ENCODE data around the gene GHR. TPM values are rescaled to one million over a fixed set of nuclear protein-coding genes. Genes with fewer than 3 reads are reported as not detected.
A peak's percentile ranks its signal among the peaks of the same experiment; 100 is the strongest.

GHR gene
- total RNA-seq, 4 donors from 2014 or later: 10.9 to 14.9 (median 14.2) TPM

DNA sequence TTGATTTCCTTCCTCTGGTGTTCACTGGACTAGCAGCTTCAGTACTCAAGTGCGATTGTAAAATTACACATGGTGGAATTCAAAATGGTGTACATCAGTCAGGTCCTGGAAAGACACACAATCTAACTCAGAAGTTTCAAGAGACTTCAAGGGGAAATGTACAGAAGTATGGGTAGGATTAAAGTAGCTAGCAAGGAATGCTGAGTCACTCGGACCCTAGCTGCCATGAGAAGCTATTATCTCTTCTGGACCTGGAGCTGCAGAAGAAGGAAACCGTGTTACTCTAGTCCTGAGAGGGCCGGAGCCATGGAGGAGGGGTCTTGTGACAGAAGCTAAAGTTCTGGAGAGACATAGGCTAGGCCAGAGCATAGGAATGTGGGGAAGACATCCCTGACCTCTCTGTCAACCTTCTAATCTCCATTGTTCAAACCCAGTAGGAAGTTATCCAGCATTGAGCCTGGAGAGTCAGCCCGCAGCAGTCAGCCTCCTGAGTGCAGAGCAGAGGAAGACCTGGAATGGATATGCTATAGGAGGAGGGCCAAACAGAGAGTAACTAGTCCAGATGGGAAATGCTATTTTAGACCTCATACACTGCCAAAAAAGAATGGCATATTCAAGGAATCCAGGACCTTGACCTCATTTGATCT, 84.3 kb downstream of the GHR start:
- DNase-seq: no peak
- TF ChIP-seq CTCF (IDR thresholded peaks at IDR 0.05) (no peak), POLR2A (IDR thresholded peaks at IDR 0.05) (no peak)
- Histone ChIP-seq H3K36me3 (no peaks in the 10 kb centered on the region), H3K27me3 (no peaks in the 10 kb centered on the region), H3K4me1 (peaks cover 0 to 5% of the 10 kb centered on the region in 2 donors), H3K4me3 (replicated peaks in 1 of 3) (no peak overlapping the region), H3K27ac (no peak overlapping the region), H3K9me3 (no peaks in the 10 kb centered on the region)
- 78 to 81% methylated on average over 5 of the region's 5 CpGs for WGBS, 2 donors
- intact Hi-C loops (cut with DNase I): no loop called here

DNA sequence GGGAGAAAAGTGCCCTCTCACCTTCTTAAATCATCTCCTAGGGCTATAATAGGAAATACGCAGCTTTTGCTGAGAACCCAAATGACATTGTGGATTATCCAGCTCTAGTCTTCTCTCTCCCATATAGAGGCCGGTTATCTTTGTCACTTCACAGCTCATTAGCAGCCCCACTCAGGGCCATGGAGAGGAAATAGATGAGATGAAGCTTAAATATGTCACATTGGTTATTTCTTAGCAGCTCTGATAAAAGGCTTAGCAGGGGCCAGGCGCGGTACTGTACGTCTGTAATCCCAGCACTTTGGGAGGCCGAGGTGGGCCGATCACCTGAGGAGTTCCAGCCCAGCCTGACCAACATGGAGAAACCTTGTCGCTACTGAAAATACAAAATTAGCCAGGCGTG, 90.0 kb downstream of the GHR start:
- WGBS, 2 donors: 94 to 95% methylated on average over 9 of the region's 9 CpGs
- no peaks in the 10 kb centered on the region for H3K9me3 ChIP-seq
- peaks cover 7% of the 10 kb centered on the region in 2 donors for H3K4me1 ChIP-seq
- intact Hi-C loops (cut with DNase I): no loop called here
- no peak for TF ChIP-seq CTCF (IDR thresholded peaks at IDR 0.05)
- no peak for TF ChIP-seq POLR2A (IDR thresholded peaks at IDR 0.05)
- H3K4me3 ChIP-seq (replicated peaks in 1 of 3): no peak overlapping the region
- no peak overlapping the region for H3K27ac ChIP-seq
- no peaks in the 10 kb centered on the region for H3K36me3 ChIP-seq
- DNase-seq: no peak
- no peaks in the 10 kb centered on the region for H3K27me3 ChIP-seq

DNA sequence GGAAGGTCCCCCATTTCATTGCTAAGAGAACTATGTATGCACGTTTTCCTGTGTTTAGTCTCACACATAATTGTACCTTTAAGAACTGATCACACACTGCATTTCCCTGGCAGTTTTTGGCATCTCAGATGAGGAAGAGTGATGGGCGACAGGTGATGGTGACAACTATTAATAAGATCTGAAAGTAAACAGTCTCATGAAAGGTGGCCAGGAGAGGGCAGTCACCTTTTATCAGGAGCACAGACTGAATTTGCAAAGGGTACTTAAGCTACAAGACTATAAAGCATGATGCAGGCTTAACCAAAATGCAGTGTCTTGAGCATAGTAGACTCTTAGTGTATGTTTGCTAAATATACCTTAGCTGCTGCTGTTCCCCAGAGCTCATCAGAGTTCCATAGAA, 91.5 kb downstream of the GHR start:
- intact Hi-C loops (cut with DNase I): no loop called here
- H3K9me3 ChIP-seq: no peaks in the 10 kb centered on the region
- no peak overlapping the region for H3K27ac ChIP-seq
- H3K4me1 ChIP-seq: peaks cover 7% of the 10 kb centered on the region in 2 donors
- peak; percentile 13 to 25 for DNase-seq
- no peak overlapping the region for H3K4me3 ChIP-seq (replicated peaks in 1 of 3)
- no peaks in the 10 kb centered on the region for H3K36me3 ChIP-seq
- WGBS, 2 donors: 77 to 84% methylated on average over 2 of the region's 2 CpGs
- TF ChIP-seq POLR2A (IDR thresholded peaks at IDR 0.05): no peak
- peak in 3 of 6 experiments; percentile 25 to 32 (median 27) for TF ChIP-seq CTCF (IDR thresholded peaks at IDR 0.05)
- H3K27me3 ChIP-seq: no peaks in the 10 kb centered on the region

GRCh38 chr5:42515504-42515903, 92.3 kb downstream of the GHR start:
- H3K36me3 ChIP-seq: no peaks in the 10 kb centered on the region
- no peak overlapping the region for H3K27ac ChIP-seq
- no peak overlapping the region for H3K4me3 ChIP-seq (replicated peaks in 1 of 3)
- intact Hi-C loops (cut with DNase I): no loop called here
- no peak for DNase-seq
- 94 to 96% methylated on average over 3 of the region's 3 CpGs for WGBS, 2 donors
- H3K9me3 ChIP-seq: no peaks in the 10 kb centered on the region
- TF ChIP-seq POLR2A (IDR thresholded peaks at IDR 0.05) (no peak), CTCF (IDR thresholded peaks at IDR 0.05) (no peak)
- H3K27me3 ChIP-seq: no peaks in the 10 kb centered on the region
- peaks cover 7% of the 10 kb centered on the region in 2 donors for H3K4me1 ChIP-seq

DNA sequence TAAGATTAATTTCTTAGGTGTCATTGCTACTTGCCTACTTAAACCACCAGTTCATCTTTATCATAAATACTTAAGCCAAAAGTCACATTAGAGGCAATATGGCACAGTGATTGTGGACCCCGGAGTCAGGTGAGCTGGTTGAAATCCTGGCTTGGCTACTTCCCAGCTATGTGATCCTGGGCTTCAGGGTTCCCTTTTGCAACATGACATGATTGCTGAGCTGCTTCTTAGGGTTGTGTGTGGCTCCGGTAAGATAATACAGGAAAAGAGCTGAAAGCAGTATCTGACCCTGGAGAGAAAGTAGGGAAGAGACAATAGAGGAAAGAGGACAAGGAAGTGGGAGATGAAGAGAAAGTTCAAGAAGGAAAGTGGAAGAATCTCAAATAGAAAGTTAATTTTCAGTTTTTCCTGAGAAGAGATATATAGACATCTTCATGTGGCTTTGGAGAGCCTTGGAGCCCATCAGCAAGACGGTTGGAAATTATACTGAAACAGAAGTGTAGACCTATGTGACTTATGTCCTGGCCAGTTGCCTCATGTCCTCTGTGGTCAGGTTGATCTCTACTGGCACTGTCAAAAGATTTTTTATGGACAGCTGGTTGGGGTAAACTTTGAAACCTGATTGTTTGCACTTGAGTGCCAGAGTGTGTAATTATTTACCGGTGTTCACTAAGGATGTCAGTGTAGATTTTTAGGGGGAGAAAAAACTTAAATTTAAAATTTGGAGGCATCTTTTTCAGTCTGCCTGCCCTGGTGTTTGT, 93.2 kb downstream of the GHR start:
- H3K4me1 ChIP-seq: peaks cover 7 to 13% of the 10 kb centered on the region in 2 donors

More for the DNA sequence above, 93.2 kb downstream of the GHR start:
- H3K27ac ChIP-seq: peak overlapping the region in 1 of 3 donors; percentile 9
- H3K36me3 ChIP-seq: no peaks in the 10 kb centered on the region
- DNase-seq: no peak
- TF ChIP-seq POLR2A (IDR thresholded peaks at IDR 0.05) (no peak), CTCF (IDR thresholded peaks at IDR 0.05) (no peak)
- H3K9me3 ChIP-seq: no peaks in the 10 kb centered on the region
- H3K4me3 ChIP-seq (replicated peaks in 1 of 3): no peak overlapping the region
- no peaks in the 10 kb centered on the region for H3K27me3 ChIP-seq
- intact Hi-C loops (cut with DNase I): no loop called here
- WGBS, 2 donors: 82 to 88% methylated on average over 4 of the region's 4 CpGs
